Neuronal stem cell (in vitro differentiated cells): ENCODE measurements around the gene SP7.
A peak's percentile ranks its signal among the peaks of the same experiment; 100 is the strongest.

Experiments used
- DNase-seq: peaks from one replicate; pipeline ENCODE4 v3.0.0-alpha.2; 2013; ENCODE audit warnings: low spot score
- H2AFZ ChIP-seq: one replicate; pipeline ENCODE4 v1.6.1; 2013; ENCODE audit warnings: mild to moderate bottlenecking, low read length, inconsistent platforms
- H2AK5ac ChIP-seq: 2 replicates; pipeline ENCODE4 v1.6.1; 2013; ENCODE audit warnings: low read depth, mild to moderate bottlenecking, inconsistent platforms, low read length, moderate library complexity, mixed read lengths
- H2BK120ac ChIP-seq: 2 replicates; pipeline ENCODE4 v1.6.1; 2013; ENCODE audit warnings: low read depth, mild to moderate bottlenecking, inconsistent platforms, low read length, moderate library complexity, mixed read lengths
- H2BK12ac ChIP-seq: one replicate; pipeline ENCODE4 v1.6.1; 2013; ENCODE audit warnings: low read length, inconsistent platforms
- H2BK15ac ChIP-seq: 2 replicates; pipeline ENCODE4 v1.6.1; 2013; ENCODE audit warnings: mild to moderate bottlenecking, low read length, inconsistent platforms, mixed read lengths
- H2BK5ac ChIP-seq: one replicate; pipeline ENCODE4 v1.6.1; 2013; ENCODE audit warnings: inconsistent platforms, mild to moderate bottlenecking, low read length, moderate library complexity
- H3K14ac ChIP-seq: one replicate; pipeline ENCODE4 v1.6.1; 2013; ENCODE audit warnings: low read length, inconsistent platforms
- H3K18ac ChIP-seq: 2 replicates; pipeline ENCODE4 v1.6.1; 2013; ENCODE audit warnings: low read length, inconsistent platforms
- H3K23ac ChIP-seq: 2 replicates; pipeline ENCODE4 v1.6.1; 2013; ENCODE audit warnings: low read depth, mild to moderate bottlenecking, mixed read lengths, low read length, inconsistent platforms; ENCODE audit not compliant: poor library complexity
- H3K27ac ChIP-seq: replicated peaks from 3 replicates; pipeline ENCODE4 v1.5.1; 2013; ENCODE audit warnings: low read length, inconsistent platforms
- H3K27me3 ChIP-seq, 3 experiments: 2 replicates each; pipeline ENCODE4 v1.6.1; 2013; ENCODE audit warnings: low read length in 3 of 3, mild to moderate bottlenecking in 2 of 3, inconsistent platforms in 1 of 3, low read depth in 1 of 3, mixed read lengths in 1 of 3, moderate library complexity in 1 of 3; ENCODE audit not compliant: control insufficient read depth in 3 of 3, insufficient read depth in 3 of 3
- H3K36me3 ChIP-seq, 2 donors: replicated peaks in 1 of 2; 2 replicates each; pipeline ENCODE4 v1.6.1; 2013; ENCODE audit warnings: low read length in 2 of 2; ENCODE audit not compliant: control insufficient read depth in 2 of 2, insufficient read depth in 2 of 2
- H3K4ac ChIP-seq: 2 replicates; pipeline ENCODE4 v1.6.1; 2013; ENCODE audit warnings: inconsistent platforms, mild to moderate bottlenecking, low read length, moderate library complexity
- H3K4me1 ChIP-seq, 2 donors: 1 replicate in 1 of 2; 2 replicates in 1 of 2; pipeline ENCODE4 v1.6.1; 2013; ENCODE audit warnings: low read length in 2 of 2, low read depth in 1 of 2; ENCODE audit not compliant: control insufficient read depth in 2 of 2, insufficient read depth in 1 of 2
- H3K4me2 ChIP-seq: one replicate; pipeline ENCODE4 v1.6.1; 2013; ENCODE audit warnings: mild to moderate bottlenecking, low read length, inconsistent platforms; ENCODE audit not compliant: insufficient read depth, poor library complexity, severe bottlenecking
- H3K4me3 ChIP-seq, 2 donors: 2 replicates each; pipeline ENCODE4 v1.5.1; 2013; ENCODE audit warnings: low read length in 2 of 2, mild to moderate bottlenecking in 2 of 2, inconsistent platforms in 1 of 2, moderate library complexity in 1 of 2
- H3K79me1 ChIP-seq: one replicate; pipeline ENCODE4 v1.6.1; 2013; ENCODE audit warnings: low read depth, mild to moderate bottlenecking, inconsistent platforms, low read length, moderate library complexity
- H3K9ac ChIP-seq: one replicate; pipeline ENCODE4 v1.6.1; 2013; ENCODE audit warnings: mild to moderate bottlenecking, low read depth, low read length, inconsistent platforms; ENCODE audit not compliant: poor library complexity
- H3K9me3 ChIP-seq, 2 donors: replicated peaks in 1 of 2; 2 replicates each; pipeline versions ENCODE3 to v1.6.1; 2013; ENCODE audit warnings: low read length in 2 of 2, mild to moderate bottlenecking in 2 of 2, inconsistent platforms in 1 of 2, low read depth in 1 of 2, mixed read lengths in 1 of 2, moderate library complexity in 1 of 2; ENCODE audit not compliant: control insufficient read depth in 2 of 2, insufficient read depth in 1 of 2
- H4K8ac ChIP-seq: one replicate; pipeline ENCODE4 v1.6.1; 2013; ENCODE audit warnings: low read depth, mild to moderate bottlenecking, inconsistent platforms, low read length, moderate library complexity
- H4K91ac ChIP-seq: one replicate; pipeline ENCODE4 v1.6.1; 2013; ENCODE audit warnings: low read length, low read depth, mild to moderate bottlenecking, inconsistent platforms; ENCODE audit not compliant: poor library complexity
- WGBS, 2 donors: extraction: QIAGEN DNeasy Blood & Tissue Kit; methylation state at CpG; one replicate each; pipeline ENCODE4 v1.1.7; 2013; ENCODE audit warnings: missing lambda C conversion rate in 2 of 2, mixed read lengths in 1 of 2; ENCODE audit not compliant: insufficient read length in 2 of 2, insufficient replicate concordance in 1 of 2; ENCODE audit errors: extremely low coverage in 2 of 2; 5-methylcytosine and 5-hydroxymethylcytosine counted together

SP7 gene

DNA sequence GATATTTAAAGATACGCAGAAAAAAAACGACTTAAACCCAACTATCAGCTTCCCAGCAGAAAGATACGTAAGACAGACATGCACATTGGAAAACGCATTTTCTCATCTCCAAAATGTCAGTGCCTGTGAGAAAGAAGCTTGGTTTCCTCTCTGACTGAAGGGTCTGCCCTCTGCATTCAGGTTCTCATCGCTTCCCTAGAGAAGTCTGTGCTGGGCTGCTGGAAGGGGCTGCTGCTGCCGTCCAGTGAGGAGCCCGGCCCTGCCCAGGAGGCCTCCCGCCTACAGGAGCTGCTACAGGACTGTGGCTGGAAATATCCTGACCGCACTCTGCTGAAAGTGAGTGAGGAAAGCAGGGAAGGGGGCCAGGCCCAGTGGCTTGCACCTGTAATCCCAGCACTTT, 45.5 kb downstream of the SP7 start:
- Histone ChIP-seq H3K9ac (no peak overlapping the region), H2BK5ac (no peak overlapping the region), H3K23ac (no peak overlapping the region), H2AFZ (no peak overlapping the region), H2BK15ac (no peak overlapping the region), H2BK120ac (no peak overlapping the region), H3K9me3 (no peaks in the 10 kb centered on the region), H3K4me3 (no peak overlapping the region), H3K4ac (no peak overlapping the region), H3K4me2 (no peak overlapping the region), H3K14ac (no peak overlapping the region), H4K8ac (no peak overlapping the region), H3K36me3 (peaks cover 61 to 82% of the 10 kb centered on the region in 2 donors), H3K27me3 (no peaks in the 10 kb centered on the region), H2AK5ac (no peak overlapping the region), H3K4me1 (peaks cover 0 to 2% of the 10 kb centered on the region in 2 donors), H3K27ac (no peak overlapping the region), H3K79me1 (peaks cover 2% of the 10 kb centered on the region), H2BK12ac (no peak overlapping the region), H4K91ac (no peak overlapping the region), H3K18ac (no peak overlapping the region)
- no CpG with 5 or more reads among the region's 9 CpGs for WGBS, 2 donors
- no peak for DNase-seq

DNA sequence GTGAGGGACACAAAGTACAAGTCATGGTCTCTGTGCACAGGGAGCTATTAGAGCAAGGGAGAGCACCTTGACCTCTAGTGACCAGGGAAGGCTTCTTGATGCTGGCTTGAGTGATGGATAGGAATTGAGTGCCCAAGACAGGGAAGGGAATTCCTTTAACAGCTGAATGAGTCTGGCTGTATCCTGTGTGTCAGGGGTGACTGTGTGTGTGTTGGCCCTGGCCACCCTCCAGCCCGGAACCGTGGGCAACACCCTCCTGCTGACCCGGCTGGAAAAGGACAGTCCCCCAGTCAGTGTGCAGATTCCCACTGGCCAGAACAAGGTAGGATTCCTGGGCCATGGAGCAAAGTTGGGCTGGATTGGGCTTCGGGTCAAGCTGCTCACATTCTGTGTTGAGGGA, 46.3 kb downstream of the SP7 start:
- Histone ChIP-seq H3K36me3 (peaks cover 64 to 87% of the 10 kb centered on the region in 2 donors), H3K9me3 (no peaks in the 10 kb centered on the region), H3K4ac (no peak overlapping the region), H4K91ac (no peak overlapping the region), H3K18ac (no peak overlapping the region), H3K27ac (no peak overlapping the region), H2BK15ac (no peak overlapping the region), H3K4me1 (peaks cover 0 to under 1% of the 10 kb centered on the region in 2 donors), H2BK12ac (no peak overlapping the region), H2AK5ac (no peak overlapping the region), H3K79me1 (no peaks in the 10 kb centered on the region), H2BK120ac (no peak overlapping the region), H3K27me3 (no peaks in the 10 kb centered on the region), H2AFZ (no peak overlapping the region), H4K8ac (no peak overlapping the region), H3K9ac (no peak overlapping the region), H2BK5ac (no peak overlapping the region), H3K14ac (no peak overlapping the region), H3K4me2 (no peak overlapping the region), H3K23ac (peak overlapping the region; percentile 1), H3K4me3 (peak overlapping the region in 1 of 2 donors; percentile 21)
- no CpG with 5 or more reads among the region's 4 CpGs for WGBS, 2 donors
- DNase-seq: no peak

DNA sequence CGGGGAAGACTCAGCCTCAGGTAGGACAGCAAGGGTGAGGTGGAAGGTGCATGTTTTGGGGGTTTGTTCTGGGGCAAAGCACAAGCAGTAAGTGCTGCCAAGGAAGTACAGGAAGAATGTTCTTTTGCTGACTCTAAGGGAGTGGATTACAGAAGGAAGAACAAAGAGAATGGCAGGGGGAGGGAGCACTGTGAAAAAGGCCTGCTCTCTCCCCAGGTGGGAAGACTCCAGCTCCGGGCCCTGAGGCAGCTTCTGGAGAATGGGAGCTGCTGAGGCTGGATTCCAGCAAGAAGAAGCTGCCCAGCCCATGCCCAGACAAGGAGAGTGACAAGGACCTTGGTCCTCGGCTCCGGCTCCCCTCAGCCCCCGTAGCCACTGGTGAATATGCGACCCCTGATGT, 47.8 kb downstream of the SP7 start:
- Histone ChIP-seq H2BK120ac (no peak overlapping the region), H2BK15ac (no peak overlapping the region), H4K8ac (no peak overlapping the region), H2AFZ (no peak overlapping the region), H4K91ac (no peak overlapping the region), H3K4ac (no peak overlapping the region), H2AK5ac (no peak overlapping the region), H3K79me1 (no peaks in the 10 kb centered on the region), H3K4me1 (no peaks in the 10 kb centered on the region), H3K36me3 (peaks cover 71 to 91% of the 10 kb centered on the region in 2 donors), H3K23ac (no peak overlapping the region), H3K9me3 (no peaks in the 10 kb centered on the region), H3K9ac (no peak overlapping the region), H2BK12ac (no peak overlapping the region), H2BK5ac (no peak overlapping the region), H3K4me2 (no peak overlapping the region), H3K14ac (no peak overlapping the region), H3K27ac (no peak overlapping the region), H3K27me3 (no peaks in the 10 kb centered on the region), H3K18ac (no peak overlapping the region), H3K4me3 (no peak overlapping the region)
- no peak for DNase-seq
- no CpG with 5 or more reads among the region's 6 CpGs for WGBS, 2 donors

DNA sequence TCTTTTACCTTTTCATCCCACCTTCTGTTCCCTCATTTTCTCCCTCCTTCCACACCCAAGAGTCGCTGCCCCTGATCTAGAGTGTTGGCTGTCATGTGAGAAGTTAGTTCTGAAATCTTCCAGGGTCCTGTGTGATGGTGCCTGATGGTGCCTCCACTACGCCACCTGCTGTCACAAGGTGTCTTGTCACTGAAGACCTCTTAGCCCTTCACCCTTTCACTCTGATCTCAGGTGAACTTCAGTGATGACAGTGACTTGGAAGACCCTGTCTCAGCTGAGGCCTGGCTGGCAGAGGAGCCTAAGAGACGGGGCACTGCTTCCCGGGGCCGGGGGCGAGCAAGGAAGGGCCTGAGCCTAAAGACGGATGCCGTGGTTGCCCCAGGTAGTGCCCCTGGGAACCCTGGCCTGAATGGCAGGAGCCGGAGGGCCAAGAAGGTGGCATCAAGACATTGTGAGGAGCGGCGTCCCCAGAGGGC, 48.4 kb downstream of the SP7 start:
- H4K91ac ChIP-seq: no peak overlapping the region
- no peak overlapping the region for H2BK12ac ChIP-seq
- no peaks in the 10 kb centered on the region for H3K9me3 ChIP-seq
- WGBS, 2 donors: no CpG with 5 or more reads among the region's 11 CpGs
- no peaks in the 10 kb centered on the region for H3K27me3 ChIP-seq
- H3K27ac ChIP-seq: no peak overlapping the region
- H4K8ac ChIP-seq: no peak overlapping the region
- peak; percentile 39 for DNase-seq
- no peak overlapping the region for H2BK120ac ChIP-seq
- no peak overlapping the region for H3K4me3 ChIP-seq
- no peaks in the 10 kb centered on the region for H3K79me1 ChIP-seq
- no peaks in the 10 kb centered on the region for H3K4me1 ChIP-seq
- H3K18ac ChIP-seq: no peak overlapping the region
- no peak overlapping the region for H3K4ac ChIP-seq
- H2AK5ac ChIP-seq: no peak overlapping the region
- H3K36me3 ChIP-seq: peaks cover 73 to 91% of the 10 kb centered on the region in 2 donors
- H2AFZ ChIP-seq: no peak overlapping the region
- no peak overlapping the region for H2BK5ac ChIP-seq
- no peak overlapping the region for H3K23ac ChIP-seq
- H3K4me2 ChIP-seq: no peak overlapping the region
- H2BK15ac ChIP-seq: no peak overlapping the region
- H3K14ac ChIP-seq: no peak overlapping the region
- H3K9ac ChIP-seq: no peak overlapping the region
